ENCODE measurements around the gene ANO8.

ANO8 gene

DNA sequence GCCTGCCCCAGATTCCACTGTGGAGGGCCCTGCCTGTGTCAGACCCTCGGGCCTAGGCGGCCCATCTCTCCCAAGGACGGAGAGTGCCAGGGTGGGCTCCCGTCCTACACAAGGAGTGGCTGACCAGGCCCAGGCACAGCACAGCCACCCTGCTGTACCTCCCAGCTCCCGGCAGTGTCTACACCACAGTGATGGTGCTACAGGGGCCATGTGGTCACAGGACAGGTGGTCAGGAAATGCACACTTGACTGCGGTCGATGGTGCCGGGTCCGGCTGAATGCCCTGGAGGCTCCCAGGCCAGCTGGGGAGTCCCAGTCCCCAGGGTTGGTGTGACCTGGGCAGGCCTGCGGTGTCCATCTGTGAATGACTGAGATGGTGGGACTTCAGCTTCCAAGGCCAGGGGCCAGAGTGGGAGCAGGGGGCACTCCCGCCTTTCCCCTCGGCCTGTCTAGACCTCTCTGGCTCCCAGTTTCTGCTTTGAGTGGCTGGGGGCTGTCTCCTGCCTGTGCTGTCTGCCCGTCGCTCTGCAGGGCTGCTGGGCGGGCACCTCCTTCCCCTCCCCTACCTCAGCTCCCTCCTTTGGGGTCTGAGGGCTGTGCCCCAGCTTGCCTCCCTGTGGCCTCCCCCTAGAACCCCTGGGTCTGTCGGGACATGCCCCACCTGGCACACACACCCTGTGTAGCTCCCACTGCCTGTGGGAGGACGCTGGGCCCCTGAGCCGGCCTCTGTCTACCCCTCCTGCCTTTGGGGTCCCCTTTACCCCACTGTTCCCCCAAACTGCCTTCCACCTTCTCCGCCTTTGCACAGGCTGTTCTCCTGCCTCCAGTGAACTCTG lies 12.8 kb downstream of the ANO8 start:
- intact Hi-C loops (cut with DNase I; ENCODE audit: low total_unique reads): no loop called here
- H3K4me1 ChIP-seq: peaks cover 0 to 49% (median 42%) of the 10 kb centered on the region in 4 donors
- no peak for DNase-seq
- H3K9me3 ChIP-seq: no peaks in the 10 kb centered on the region
- no peaks in the 10 kb centered on the region for H3K27me3 ChIP-seq
- H3K27ac ChIP-seq: peak overlapping the region in 1 of 2 donors; percentile 6
- no peak overlapping the region for H3K4me3 ChIP-seq
- TF ChIP-seq, protein P1, sequence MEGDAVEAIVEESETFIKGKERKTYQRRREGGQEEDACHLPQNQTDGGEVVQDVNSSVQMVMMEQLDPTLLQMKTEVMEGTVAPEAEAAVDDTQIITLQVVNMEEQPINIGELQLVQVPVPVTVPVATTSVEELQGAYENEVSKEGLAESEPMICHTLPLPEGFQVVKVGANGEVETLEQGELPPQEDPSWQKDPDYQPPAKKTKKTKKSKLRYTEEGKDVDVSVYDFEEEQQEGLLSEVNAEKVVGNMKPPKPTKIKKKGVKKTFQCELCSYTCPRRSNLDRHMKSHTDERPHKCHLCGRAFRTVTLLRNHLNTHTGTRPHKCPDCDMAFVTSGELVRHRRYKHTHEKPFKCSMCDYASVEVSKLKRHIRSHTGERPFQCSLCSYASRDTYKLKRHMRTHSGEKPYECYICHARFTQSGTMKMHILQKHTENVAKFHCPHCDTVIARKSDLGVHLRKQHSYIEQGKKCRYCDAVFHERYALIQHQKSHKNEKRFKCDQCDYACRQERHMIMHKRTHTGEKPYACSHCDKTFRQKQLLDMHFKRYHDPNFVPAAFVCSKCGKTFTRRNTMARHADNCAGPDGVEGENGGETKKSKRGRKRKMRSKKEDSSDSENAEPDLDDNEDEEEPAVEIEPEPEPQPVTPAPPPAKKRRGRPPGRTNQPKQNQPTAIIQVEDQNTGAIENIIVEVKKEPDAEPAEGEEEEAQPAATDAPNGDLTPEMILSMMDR (IDR thresholded peaks at IDR 0.05): no peak
- peaks cover 25 to 60% (median 36%) of the 10 kb centered on the region in 3 donors for H3K36me3 ChIP-seq

DNA sequence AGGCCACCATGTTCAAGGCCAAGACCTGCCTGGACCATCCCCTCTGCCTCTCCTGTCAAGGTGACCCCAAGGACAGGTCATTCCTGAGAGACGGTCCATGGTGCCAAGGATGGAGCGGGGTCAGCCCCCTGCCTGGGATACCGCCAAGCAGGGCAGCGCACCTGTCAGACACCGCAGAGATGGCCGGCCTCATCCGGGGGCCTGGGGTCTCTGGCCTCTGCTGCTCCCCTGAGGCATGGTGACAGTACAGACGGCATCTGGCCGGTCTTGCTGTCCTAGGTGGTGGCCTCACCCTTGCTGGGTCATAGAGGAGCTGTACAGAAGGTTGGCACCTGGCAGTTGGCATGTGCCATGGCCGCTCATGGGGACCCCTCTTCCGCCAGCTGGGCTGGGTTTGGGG lies 14.2 kb downstream of the ANO8 start:
- intact Hi-C loops (cut with DNase I; ENCODE audit: low total_unique reads): no loop called here
- Histone ChIP-seq H3K4me3 (no peak overlapping the region), H3K4me1 (peaks cover 0 to 34% (median 29%) of the 10 kb centered on the region in 4 donors), H3K36me3 (peaks cover 39 to 74% (median 50%) of the 10 kb centered on the region in 3 donors), H3K27me3 (no peaks in the 10 kb centered on the region), H3K27ac (no peak overlapping the region), H3K9me3 (no peaks in the 10 kb centered on the region)
- no peak for DNase-seq
- TF ChIP-seq, protein P1 (IDR thresholded peaks at IDR 0.05): no peak

DNA sequence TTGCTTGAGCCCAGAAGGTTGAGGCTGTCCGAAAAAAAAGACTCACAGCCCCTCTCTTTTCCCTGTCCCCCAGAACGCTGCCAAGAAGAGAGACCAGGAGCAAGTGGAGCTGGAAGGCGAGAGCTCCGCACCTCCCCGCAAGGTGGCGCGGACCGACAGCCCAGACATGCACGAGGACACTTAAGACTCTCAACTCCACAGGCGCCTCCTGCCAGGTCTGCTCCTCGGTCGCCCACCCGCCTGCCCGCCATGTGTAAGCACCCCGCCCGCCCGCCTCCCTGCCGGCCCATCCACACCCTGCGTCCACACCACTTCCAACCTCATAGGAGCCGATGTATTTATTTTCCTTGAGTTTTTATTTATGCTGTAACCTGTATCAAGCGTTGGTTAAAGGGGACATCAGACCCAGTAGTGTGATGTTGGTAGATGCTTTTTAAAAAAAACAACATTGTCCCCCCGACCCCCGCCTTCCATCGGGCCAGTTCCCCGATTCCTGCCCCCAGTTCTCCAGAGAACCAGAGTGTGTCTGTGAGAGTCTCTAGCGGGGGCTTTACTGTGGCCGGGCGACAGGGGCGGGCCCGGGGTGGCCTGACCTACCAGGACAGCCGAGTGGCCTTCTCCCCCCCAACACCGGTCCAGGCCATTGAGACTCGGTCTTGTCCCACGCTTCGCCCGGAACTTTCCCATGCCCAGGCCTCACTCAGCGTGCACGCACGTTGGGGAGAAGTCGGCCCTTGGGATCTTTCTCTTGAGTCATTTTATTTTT lies 15.0 kb downstream of the ANO8 start:
- no peak overlapping the region for H3K27ac ChIP-seq
- H3K9me3 ChIP-seq: no peaks in the 10 kb centered on the region
- peaks cover 0 to 27% (median 21%) of the 10 kb centered on the region in 4 donors for H3K4me1 ChIP-seq
- no peak overlapping the region for H3K4me3 ChIP-seq
- H3K27me3 ChIP-seq: no peaks in the 10 kb centered on the region
- no peak for DNase-seq
- intact Hi-C loops (cut with DNase I; ENCODE audit: low total_unique reads): no loop called here
- peaks cover 41 to 76% (median 55%) of the 10 kb centered on the region in 3 donors for H3K36me3 ChIP-seq
- TF ChIP-seq, protein P1 (IDR thresholded peaks at IDR 0.05): no peak

DNA sequence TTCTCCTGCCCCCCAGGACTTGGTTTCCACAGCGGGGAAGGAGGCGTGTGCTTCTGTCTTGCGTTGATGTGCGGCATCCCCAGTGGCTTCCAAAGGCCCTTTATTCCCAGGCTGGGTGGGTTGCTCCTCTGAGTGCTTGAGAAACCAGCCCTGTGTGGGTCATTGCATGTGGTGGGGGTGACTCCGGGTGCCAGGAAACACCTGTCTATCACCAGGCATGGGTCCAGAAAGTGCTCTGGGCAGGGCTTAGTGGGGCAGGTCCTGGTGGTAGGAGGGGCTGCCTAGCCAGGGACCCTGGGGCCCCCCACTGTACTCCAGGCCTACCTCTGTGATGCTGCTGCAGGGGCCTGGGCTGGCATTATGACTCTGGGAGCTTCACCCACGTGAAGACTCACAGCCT lies 15.7 kb downstream of the ANO8 start:
- H3K27ac ChIP-seq: no peak overlapping the region
- no peak for DNase-seq
- H3K27me3 ChIP-seq: no peaks in the 10 kb centered on the region
- H3K36me3 ChIP-seq: peaks cover 45 to 82% (median 62%) of the 10 kb centered on the region in 3 donors
- no peaks in the 10 kb centered on the region for H3K9me3 ChIP-seq
- intact Hi-C loops (cut with DNase I; ENCODE audit: low total_unique reads): no loop called here
- H3K4me3 ChIP-seq: no peak overlapping the region
- H3K4me1 ChIP-seq: peaks cover 0 to 20% (median 14%) of the 10 kb centered on the region in 4 donors
- TF ChIP-seq, protein P1 (IDR thresholded peaks at IDR 0.05): no peak

DNA sequence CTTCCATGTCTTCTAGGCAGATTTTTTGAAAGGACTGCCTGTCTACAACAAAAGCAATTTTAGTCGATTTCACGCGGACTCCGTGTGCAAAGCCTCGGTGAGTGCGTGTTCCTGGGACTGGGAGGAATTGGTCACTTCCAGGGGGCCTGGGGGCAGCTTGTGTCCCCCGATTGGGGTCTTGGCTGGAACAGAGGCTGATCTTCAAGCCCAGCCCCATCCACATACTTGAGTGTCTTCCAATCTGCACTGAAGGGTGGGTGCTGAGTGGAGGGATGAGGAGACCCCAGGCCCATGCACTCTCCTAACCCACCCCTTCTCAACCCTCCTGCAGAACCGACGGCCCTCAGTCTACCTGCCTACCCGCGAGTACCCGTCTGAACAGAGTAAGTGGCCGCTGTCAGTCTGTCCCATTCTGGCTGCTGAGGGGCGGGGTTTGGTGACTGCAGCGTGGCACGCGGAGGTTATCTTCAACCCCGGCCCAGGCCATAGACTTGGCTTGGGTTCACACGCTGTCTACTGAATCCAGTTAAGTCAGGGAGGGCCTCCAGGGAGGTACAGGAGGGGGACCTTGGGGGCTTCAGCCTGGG lies 20.6 kb downstream of the ANO8 start:
- peaks cover 0 to 33% (median 25%) of the 10 kb centered on the region in 4 donors for H3K4me1 ChIP-seq
- no peaks in the 10 kb centered on the region for H3K9me3 ChIP-seq
- peaks cover 23 to 70% (median 37%) of the 10 kb centered on the region in 3 donors for H3K36me3 ChIP-seq
- intact Hi-C loops (cut with DNase I; ENCODE audit: low total_unique reads): no loop called here
- H3K27me3 ChIP-seq: no peaks in the 10 kb centered on the region
- no peak for DNase-seq
- H3K4me3 ChIP-seq: no peak overlapping the region
- no peak overlapping the region for H3K27ac ChIP-seq
- TF ChIP-seq, protein P1 (IDR thresholded peaks at IDR 0.05): no peak

Measured in tibial artery (tissue), 4 donors.